ENCODE results near the gene PEX14.

DNA sequence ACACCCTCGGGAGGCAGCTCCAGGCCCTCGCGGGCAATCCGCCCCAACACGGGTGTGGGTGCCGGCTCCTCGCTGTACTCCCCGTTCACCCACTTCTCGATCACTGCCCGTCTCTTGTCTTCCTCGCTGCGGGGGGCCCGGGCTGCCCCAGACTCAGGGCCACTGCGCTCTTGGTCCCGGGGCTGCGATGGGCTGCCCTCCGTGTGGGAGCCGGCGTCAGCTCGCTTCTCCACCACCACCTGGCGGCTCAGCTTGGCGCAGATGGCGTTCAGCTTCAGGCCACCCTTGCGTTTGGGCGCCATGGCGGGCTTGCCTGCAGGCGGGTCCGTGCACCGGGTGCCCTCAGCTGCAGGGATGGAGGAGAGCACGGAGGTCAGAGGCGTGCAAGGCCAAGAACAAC is 190.5 kb downstream of the PEX14 start:
- TF ChIP-seq ZFP30 (CRISPR knock-in tag; IDR thresholded peaks at IDR 0.05) (no peak), ZNF565 (CRISPR knock-in tag; conservative IDR thresholded peaks at IDR 0.05; ENCODE audit: low read depth) (no peak)
- TF ChIP-seq, protein P1, sequence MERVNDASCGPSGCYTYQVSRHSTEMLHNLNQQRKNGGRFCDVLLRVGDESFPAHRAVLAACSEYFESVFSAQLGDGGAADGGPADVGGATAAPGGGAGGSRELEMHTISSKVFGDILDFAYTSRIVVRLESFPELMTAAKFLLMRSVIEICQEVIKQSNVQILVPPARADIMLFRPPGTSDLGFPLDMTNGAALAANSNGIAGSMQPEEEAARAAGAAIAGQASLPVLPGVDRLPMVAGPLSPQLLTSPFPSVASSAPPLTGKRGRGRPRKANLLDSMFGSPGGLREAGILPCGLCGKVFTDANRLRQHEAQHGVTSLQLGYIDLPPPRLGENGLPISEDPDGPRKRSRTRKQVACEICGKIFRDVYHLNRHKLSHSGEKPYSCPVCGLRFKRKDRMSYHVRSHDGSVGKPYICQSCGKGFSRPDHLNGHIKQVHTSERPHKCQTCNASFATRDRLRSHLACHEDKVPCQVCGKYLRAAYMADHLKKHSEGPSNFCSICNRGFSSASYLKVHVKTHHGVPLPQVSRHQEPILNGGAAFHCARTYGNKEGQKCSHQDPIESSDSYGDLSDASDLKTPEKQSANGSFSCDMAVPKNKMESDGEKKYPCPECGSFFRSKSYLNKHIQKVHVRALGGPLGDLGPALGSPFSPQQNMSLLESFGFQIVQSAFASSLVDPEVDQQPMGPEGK (CRISPR knock-in tag; IDR thresholded peaks at IDR 0.05; ENCODE audit: borderline replicate concordance) = no peak

Measured in SK-N-SH treated with all-trans-retinoic acid at 6 μM for 48 hours (cell line).